Middle frontal gyrus (tissue), 1 donor: ENCODE data around the gene UQCRQ.
"Not testable (repeated sequence)": the region's sequence is repeated elsewhere in the genome, so short reads cannot be mapped to it uniquely, and the experiment has no call there.

Experiments used
- DNase-seq: peaks from one replicate; pipeline ENCODE4 v3.0.0-alpha.2; 2015; ENCODE audit warnings: low spot score; ENCODE audit errors: extremely low spot score

UQCRQ gene

GRCh38 chr5:132832612-132833011, 33.8 kb upstream of the UQCRQ start:
- no peak for DNase-seq

- no peak for DNase-seq
These were observed 32.4 kb upstream of the UQCRQ start for GRCh38 chr5:132834057-132834456.

- DNase-seq, result no peak
These were observed 29.6 kb upstream of the UQCRQ start for GRCh38 chr5:132836852-132837251.

- no peak for DNase-seq
These were observed 28.6 kb upstream of the UQCRQ start for GRCh38 chr5:132837868-132838267.

- no peak for DNase-seq
These were observed 27.7 kb upstream of the UQCRQ start for GRCh38 chr5:132838516-132839282.

GRCh38 chr5:132839426-132840301, 26.8 kb upstream of the UQCRQ start:
- no peak for DNase-seq

- DNase-seq, result no peak
These were observed 26.1 kb upstream of the UQCRQ start for GRCh38 chr5:132840313-132840712.

- DNase-seq, result no peak
These were observed 25.5 kb upstream of the UQCRQ start for GRCh38 chr5:132840896-132841295.

GRCh38 chr5:132841305-132841704, 25.1 kb upstream of the UQCRQ start:
- no peak for DNase-seq

GRCh38 chr5:132848270-132848669, 18.2 kb upstream of the UQCRQ start:
- DNase-seq, result no peak

GRCh38 chr5:132849347-132849746, 17.1 kb upstream of the UQCRQ start:
- no peak for DNase-seq

- no peak for DNase-seq
These were observed 16.4 kb upstream of the UQCRQ start for GRCh38 chr5:132850066-132850465.

- DNase-seq, result no peak
These were observed 13.1 kb upstream of the UQCRQ start for GRCh38 chr5:132853323-132853722.

- no peak for DNase-seq
These were observed 12.7 kb upstream of the UQCRQ start for GRCh38 chr5:132853790-132854189.

- DNase-seq, result no peak
These were observed 12.1 kb upstream of the UQCRQ start for GRCh38 chr5:132854301-132854700.

GRCh38 chr5:132854992-132855391, 11.4 kb upstream of the UQCRQ start:
- DNase-seq, result not testable (repeated sequence)

- DNase-seq, result no peak
These were observed 10.4 kb upstream of the UQCRQ start for GRCh38 chr5:132856011-132856410.

- no peak for DNase-seq
These were observed 6.5 kb upstream of the UQCRQ start for GRCh38 chr5:132859889-132860437.

GRCh38 chr5:132860742-132861141, 5.7 kb upstream of the UQCRQ start:
- DNase-seq, result no peak

GRCh38 chr5:132865668-132866341, 637 bp upstream of the UQCRQ start:
- DNase-seq, result no peak

GRCh38 chr5:132867046-132867451, 607 bp downstream of the UQCRQ start:
- no peak for DNase-seq

GRCh38 chr5:132868754-132869153, 2.3 kb downstream of the UQCRQ start:
- DNase-seq, result no peak
